H9 (cell line): ENCODE measurements around the gene TACC2. TPM values are rescaled to one million over a fixed set of nuclear protein-coding genes. Genes with fewer than 3 reads are reported as not detected.

Source experiments
- DNase-seq: peaks from one replicate; pipeline ENCODE4 v3.0.0-alpha.2; 2017
- H2AFZ ChIP-seq: one replicate; pipeline ENCODE4 v1.6.1; 2013; ENCODE audit warnings: mild to moderate bottlenecking, low read length, control low read depth, moderate library complexity
- H2AK5ac ChIP-seq: 2 replicates; pipeline ENCODE4 v1.6.1; 2013; ENCODE audit warnings: low read length, control low read depth, mixed read lengths; ENCODE audit not compliant: insufficient read length
- H2BK120ac ChIP-seq: one replicate; pipeline ENCODE4 v1.6.1; 2013; ENCODE audit warnings: low read depth, mild to moderate bottlenecking, low read length, control low read depth, inconsistent platforms; ENCODE audit not compliant: poor library complexity, severe bottlenecking
- H2BK12ac ChIP-seq: 2 replicates; pipeline ENCODE4 v1.6.1; 2013; ENCODE audit warnings: low read length, control low read depth, mixed read lengths, low read depth; ENCODE audit not compliant: insufficient read length
- H2BK15ac ChIP-seq: 2 replicates; pipeline ENCODE4 v1.6.1; 2013; ENCODE audit warnings: low read depth, low read length, control low read depth
- H2BK20ac ChIP-seq: one replicate; pipeline ENCODE4 v1.6.1; 2013; ENCODE audit warnings: low read depth, mild to moderate bottlenecking, low read length, control low read depth, inconsistent platforms; ENCODE audit not compliant: poor library complexity, severe bottlenecking
- H2BK5ac ChIP-seq: 2 replicates; pipeline ENCODE4 v1.6.1; 2013; ENCODE audit warnings: low read length, control low read depth, mixed read lengths; ENCODE audit not compliant: insufficient read length
- H3K14ac ChIP-seq: 2 replicates; pipeline ENCODE4 v1.6.1; 2013; ENCODE audit warnings: low read length, control low read depth; ENCODE audit not compliant: insufficient read depth
- H3K18ac ChIP-seq: 2 replicates; pipeline ENCODE4 v1.6.1; 2013; ENCODE audit warnings: low read depth, mild to moderate bottlenecking, mixed read lengths, low read length, control low read depth; ENCODE audit not compliant: insufficient read length
- H3K23ac ChIP-seq: 2 replicates; pipeline ENCODE4 v1.6.1; 2013; ENCODE audit warnings: low read length, control low read depth, mixed read lengths, low read depth; ENCODE audit not compliant: insufficient read length
- H3K23me2 ChIP-seq: 2 replicates; pipeline ENCODE4 v1.6.1; 2013; ENCODE audit warnings: low read depth, mild to moderate bottlenecking, mixed read lengths, low read length, control low read depth; ENCODE audit not compliant: insufficient read length, poor library complexity, severe bottlenecking
- H3K27ac ChIP-seq: 2 replicates; pipeline ENCODE4 v1.5.1; 2013; ENCODE audit warnings: low read length, control low read depth, mixed read lengths, low read depth; ENCODE audit not compliant: insufficient read length
- H3K27me3 ChIP-seq: 2 replicates; pipeline ENCODE4 v1.6.1; 2013; ENCODE audit warnings: low read length, control low read depth, inconsistent platforms; ENCODE audit not compliant: insufficient read depth
- H3K4ac ChIP-seq: 2 replicates; pipeline ENCODE4 v1.6.1; 2013; ENCODE audit warnings: low read depth, mild to moderate bottlenecking, control low read depth, inconsistent platforms, low read length, moderate library complexity
- H3K4me1 ChIP-seq: 2 replicates; pipeline ENCODE4 v1.6.1; 2013; ENCODE audit warnings: low read length, control low read depth, inconsistent platforms; ENCODE audit not compliant: insufficient read depth
- H3K4me2 ChIP-seq: 2 replicates; pipeline ENCODE4 v1.6.1; 2013; ENCODE audit warnings: low read length, control low read depth, mixed read lengths; ENCODE audit not compliant: insufficient read length, insufficient read depth
- H3K56ac ChIP-seq: 2 replicates; pipeline ENCODE4 v1.6.1; 2013; ENCODE audit warnings: low read depth, mild to moderate bottlenecking, mixed read lengths, low read length, control low read depth; ENCODE audit not compliant: insufficient read length
- H3K79me1 ChIP-seq: 2 replicates; pipeline ENCODE4 v1.6.1; 2013; ENCODE audit warnings: low read depth, mild to moderate bottlenecking, moderate library complexity, low read length, control low read depth, inconsistent platforms; ENCODE audit not compliant: insufficient read depth, poor library complexity, severe bottlenecking
- H3K79me2 ChIP-seq: 2 replicates; pipeline ENCODE4 v1.6.1; 2013; ENCODE audit warnings: low read length, control low read depth, inconsistent platforms; ENCODE audit not compliant: insufficient read depth
- H3K9ac ChIP-seq: 2 replicates; pipeline ENCODE4 v1.6.1; 2013; ENCODE audit warnings: low read length, control low read depth, mixed read lengths; ENCODE audit not compliant: insufficient read length; ENCODE audit errors: extremely low read depth
- H3K9me3 ChIP-seq: one replicate; pipeline ENCODE4 v1.6.1; 2013; ENCODE audit warnings: low read depth, low read length, inconsistent platforms; ENCODE audit not compliant: control insufficient read depth
- H3T11ph ChIP-seq: one replicate; pipeline ENCODE4 v1.6.1; 2013; ENCODE audit warnings: mild to moderate bottlenecking, low read length, control low read depth, inconsistent platforms
- H4K20me1 ChIP-seq: one replicate; pipeline ENCODE4 v1.6.1; 2013; ENCODE audit not compliant: control insufficient read depth, insufficient read length, insufficient read depth
- H4K5ac ChIP-seq: 2 replicates; pipeline ENCODE4 v1.6.1; 2013; ENCODE audit warnings: low read depth, mild to moderate bottlenecking, mixed read lengths, low read length, control low read depth; ENCODE audit not compliant: insufficient read length
- H4K8ac ChIP-seq: replicated peaks from 2 replicates; pipeline ENCODE4 v1.6.1; 2013; ENCODE audit warnings: low read length, control low read depth, mixed read lengths, low read depth; ENCODE audit not compliant: insufficient read length
- H4K91ac ChIP-seq: 2 replicates; pipeline ENCODE4 v1.6.1; 2013; ENCODE audit warnings: low read depth, mild to moderate bottlenecking, moderate library complexity, mixed read lengths, low read length, control low read depth; ENCODE audit not compliant: insufficient read length
- H3K27ac Mint-ChIP-seq, 3 experiments: 2 replicates in 2 of 3; 3 replicates in 1 of 3; pipeline ENCODE4 v1.8.0; 2020 to 2021; ENCODE audit warnings: mixed read lengths in 3 of 3, mild to moderate bottlenecking in 1 of 3, moderate library complexity in 1 of 3
- H3K27me3 Mint-ChIP-seq: 2 replicates; pipeline ENCODE4 v1.8.0; 2021; ENCODE audit warnings: low read depth, mild to moderate bottlenecking, moderate library complexity, mixed read lengths
- H3K36me3 Mint-ChIP-seq, 3 experiments: 2 replicates in 2 of 3; 3 replicates in 1 of 3; pipeline ENCODE4 v1.8.0; 2020 to 2021; ENCODE audit warnings: low read depth in 3 of 3, mixed read lengths in 3 of 3; ENCODE audit not compliant: insufficient read depth in 1 of 3
- H3K4me1 Mint-ChIP-seq, 2 experiments: 2 replicates each; pipeline ENCODE4 v1.8.0; 2020; ENCODE audit warnings: mixed read lengths in 2 of 2
- H3K4me3 Mint-ChIP-seq, 2 experiments: 2 replicates in 1 of 2; 3 replicates in 1 of 2; pipeline ENCODE4 v1.8.0; 2020 to 2021; ENCODE audit warnings: mild to moderate bottlenecking in 2 of 2, mixed read lengths in 2 of 2, moderate library complexity in 1 of 2
- H3K9me3 Mint-ChIP-seq, 2 experiments: 2 replicates in 1 of 2; 3 replicates in 1 of 2; pipeline ENCODE4 v1.8.0; 2020; ENCODE audit warnings: mild to moderate bottlenecking in 2 of 2, mixed read lengths in 2 of 2, moderate library complexity in 1 of 2
- WGBS: extraction: QIAGEN DNeasy Blood & Tissue Kit; methylation state at CpG from one replicate; pipeline ENCODE4 v1.1.7; 2013; ENCODE audit warnings: missing lambda C conversion rate, low lambda C conversion rate, mixed read lengths; ENCODE audit not compliant: insufficient read length; ENCODE audit errors: extremely low coverage; 5-methylcytosine and 5-hydroxymethylcytosine counted together
- total RNA-seq: library from RNA; stranded (reverse); gene quantifications from 2 replicates; pipeline ENCODE4 v1.2.1, GENCODE V29; 2021
- TF ChIP-seq, protein P1 (sequence below): fragments of 200-600 bp; sonication (generic); conservative IDR thresholded peaks from 3 replicates; pipeline ENCODE4 v1.8.0; 2021; ENCODE audit warnings: antibody characterized with exemption, mild to moderate bottlenecking

Gene TACC2
- total RNA-seq, 1 experiment from 2014 or later: 58.1 TPM

DNA sequence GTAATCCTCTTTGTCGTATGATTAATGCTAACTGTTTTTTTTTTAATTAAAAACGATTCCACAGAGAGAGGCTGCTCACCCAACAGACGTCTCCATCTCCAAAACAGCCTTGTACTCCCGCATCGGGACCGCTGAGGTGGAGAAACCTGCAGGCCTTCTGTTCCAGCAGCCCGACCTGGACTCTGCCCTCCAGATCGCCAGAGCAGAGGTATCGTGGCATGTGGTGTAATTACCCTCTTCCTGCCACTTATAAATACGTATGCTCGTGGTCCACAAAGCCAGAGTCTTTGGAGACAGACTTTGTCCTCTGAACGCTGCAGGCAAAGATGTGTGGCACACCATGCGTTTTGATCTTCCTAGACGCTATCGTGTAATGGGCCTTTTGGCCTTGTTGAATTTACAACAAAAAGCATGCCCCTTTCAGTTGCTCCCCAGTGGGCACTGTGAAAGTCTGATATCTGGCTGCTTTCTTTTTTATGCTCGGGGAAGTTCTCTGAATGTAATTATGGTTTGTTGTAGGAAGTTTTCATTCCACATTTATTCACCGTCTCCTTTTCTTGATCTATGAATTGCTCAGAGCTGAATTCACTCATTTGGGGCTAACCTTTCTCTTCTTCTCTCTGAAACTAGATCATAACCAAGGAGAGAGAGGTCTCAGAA, 248.5 kb downstream of the TACC2 start:
- Histone ChIP-seq H4K5ac (no peak overlapping the region), H3K27me3 (no peaks in the 10 kb centered on the region), H2AFZ (no peak overlapping the region), H4K20me1 (no peaks in the 10 kb centered on the region), H3K4ac (no peak overlapping the region), H4K8ac (no peak overlapping the region), H3K79me2 (no peaks in the 10 kb centered on the region), H3K23ac (no peak overlapping the region), H3K9me3 (no peaks in the 10 kb centered on the region), H3K14ac (no peak overlapping the region), H3K23me2 (no peaks in the 10 kb centered on the region), H3K79me1 (no peaks in the 10 kb centered on the region), H4K91ac (no peak overlapping the region), H2BK120ac (no peak overlapping the region), H3K27ac (no peak overlapping the region), H3T11ph (no peak overlapping the region), H2BK12ac (no peak overlapping the region), H3K56ac (no peak overlapping the region), H3K18ac (no peak overlapping the region), H2BK20ac (no peak overlapping the region), H2AK5ac (no peak overlapping the region), H3K4me1 (no peaks in the 10 kb centered on the region), H2BK5ac (no peak overlapping the region), H3K9ac (no peak overlapping the region), H3K4me2 (no peak overlapping the region), H2BK15ac (no peak overlapping the region)
- TF ChIP-seq, protein P1, sequence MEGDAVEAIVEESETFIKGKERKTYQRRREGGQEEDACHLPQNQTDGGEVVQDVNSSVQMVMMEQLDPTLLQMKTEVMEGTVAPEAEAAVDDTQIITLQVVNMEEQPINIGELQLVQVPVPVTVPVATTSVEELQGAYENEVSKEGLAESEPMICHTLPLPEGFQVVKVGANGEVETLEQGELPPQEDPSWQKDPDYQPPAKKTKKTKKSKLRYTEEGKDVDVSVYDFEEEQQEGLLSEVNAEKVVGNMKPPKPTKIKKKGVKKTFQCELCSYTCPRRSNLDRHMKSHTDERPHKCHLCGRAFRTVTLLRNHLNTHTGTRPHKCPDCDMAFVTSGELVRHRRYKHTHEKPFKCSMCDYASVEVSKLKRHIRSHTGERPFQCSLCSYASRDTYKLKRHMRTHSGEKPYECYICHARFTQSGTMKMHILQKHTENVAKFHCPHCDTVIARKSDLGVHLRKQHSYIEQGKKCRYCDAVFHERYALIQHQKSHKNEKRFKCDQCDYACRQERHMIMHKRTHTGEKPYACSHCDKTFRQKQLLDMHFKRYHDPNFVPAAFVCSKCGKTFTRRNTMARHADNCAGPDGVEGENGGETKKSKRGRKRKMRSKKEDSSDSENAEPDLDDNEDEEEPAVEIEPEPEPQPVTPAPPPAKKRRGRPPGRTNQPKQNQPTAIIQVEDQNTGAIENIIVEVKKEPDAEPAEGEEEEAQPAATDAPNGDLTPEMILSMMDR: no peak
- no peaks in the 10 kb centered on the region for H3K27me3 Mint-ChIP-seq
- H3K9me3 Mint-ChIP-seq: no peaks in the 10 kb centered on the region
- peaks cover 34 to 60% (median 54%) of the 10 kb centered on the region in 3 experiments; a peak in 6 of 7 replicates for H3K36me3 Mint-ChIP-seq
- no peak overlapping the region for H3K4me3 Mint-ChIP-seq
- no CpG with 5 or more reads among the region's 17 CpGs for WGBS
- H3K27ac Mint-ChIP-seq: no peak overlapping the region; a peak in 2 of 7 replicates
- DNase-seq: no peak
- H3K4me1 Mint-ChIP-seq: no peaks in the 10 kb centered on the region
